ENCODE data around the gene NDST3. TPM values are rescaled to one million over a fixed set of nuclear protein-coding genes. Genes with fewer than 3 reads are reported as not detected.

NDST3 gene
- total RNA-seq, 4 donors from 2014 or later = 0.98 to 11.6 (median 4.9) TPM

GRCh38 chr4:118180776-118181175 lies 146.5 kb downstream of the NDST3 start:
- TF ChIP-seq, protein P1, sequence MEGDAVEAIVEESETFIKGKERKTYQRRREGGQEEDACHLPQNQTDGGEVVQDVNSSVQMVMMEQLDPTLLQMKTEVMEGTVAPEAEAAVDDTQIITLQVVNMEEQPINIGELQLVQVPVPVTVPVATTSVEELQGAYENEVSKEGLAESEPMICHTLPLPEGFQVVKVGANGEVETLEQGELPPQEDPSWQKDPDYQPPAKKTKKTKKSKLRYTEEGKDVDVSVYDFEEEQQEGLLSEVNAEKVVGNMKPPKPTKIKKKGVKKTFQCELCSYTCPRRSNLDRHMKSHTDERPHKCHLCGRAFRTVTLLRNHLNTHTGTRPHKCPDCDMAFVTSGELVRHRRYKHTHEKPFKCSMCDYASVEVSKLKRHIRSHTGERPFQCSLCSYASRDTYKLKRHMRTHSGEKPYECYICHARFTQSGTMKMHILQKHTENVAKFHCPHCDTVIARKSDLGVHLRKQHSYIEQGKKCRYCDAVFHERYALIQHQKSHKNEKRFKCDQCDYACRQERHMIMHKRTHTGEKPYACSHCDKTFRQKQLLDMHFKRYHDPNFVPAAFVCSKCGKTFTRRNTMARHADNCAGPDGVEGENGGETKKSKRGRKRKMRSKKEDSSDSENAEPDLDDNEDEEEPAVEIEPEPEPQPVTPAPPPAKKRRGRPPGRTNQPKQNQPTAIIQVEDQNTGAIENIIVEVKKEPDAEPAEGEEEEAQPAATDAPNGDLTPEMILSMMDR (IDR thresholded peaks at IDR 0.05) = no peak
- TF ChIP-seq POLR2A (IDR thresholded peaks at IDR 0.05) (no peak), EP300 (IDR thresholded peaks at IDR 0.05) (no peak)
- H3K36me3 ChIP-seq = no peaks in the 10 kb centered on the region
- no peaks in the 10 kb centered on the region for H3K9me3 ChIP-seq
- no peak for DNase-seq (ENCODE audit: low spot score in 2 of 2)
- H3K4me3 ChIP-seq = no peak overlapping the region
- H3K27me3 ChIP-seq = no peaks in the 10 kb centered on the region
- no peaks in the 10 kb centered on the region for H3K4me1 ChIP-seq
- 78 to 80% methylated on average over 2 of the region's 2 CpGs for WGBS, 2 donors
- no peak overlapping the region for H3K27ac ChIP-seq

GRCh38 chr4:118190903-118191302 lies 156.6 kb downstream of the NDST3 start:
- no peak overlapping the region for H3K4me3 ChIP-seq
- no peak overlapping the region for H3K27ac ChIP-seq
- no peaks in the 10 kb centered on the region for H3K36me3 ChIP-seq
- TF ChIP-seq, protein P1 (IDR thresholded peaks at IDR 0.05) = no peak
- TF ChIP-seq POLR2A (IDR thresholded peaks at IDR 0.05) = no peak
- no peak for TF ChIP-seq EP300 (IDR thresholded peaks at IDR 0.05)
- no peak for DNase-seq (ENCODE audit: low spot score in 2 of 2)
- WGBS, 2 donors = 77 to 81% methylated on average over 2 of the region's 2 CpGs
- no peaks in the 10 kb centered on the region for H3K4me1 ChIP-seq
- H3K9me3 ChIP-seq = peaks cover 0 to 6% (median 0%) of the 10 kb centered on the region in 4 donors
- H3K27me3 ChIP-seq = no peaks in the 10 kb centered on the region

DNA sequence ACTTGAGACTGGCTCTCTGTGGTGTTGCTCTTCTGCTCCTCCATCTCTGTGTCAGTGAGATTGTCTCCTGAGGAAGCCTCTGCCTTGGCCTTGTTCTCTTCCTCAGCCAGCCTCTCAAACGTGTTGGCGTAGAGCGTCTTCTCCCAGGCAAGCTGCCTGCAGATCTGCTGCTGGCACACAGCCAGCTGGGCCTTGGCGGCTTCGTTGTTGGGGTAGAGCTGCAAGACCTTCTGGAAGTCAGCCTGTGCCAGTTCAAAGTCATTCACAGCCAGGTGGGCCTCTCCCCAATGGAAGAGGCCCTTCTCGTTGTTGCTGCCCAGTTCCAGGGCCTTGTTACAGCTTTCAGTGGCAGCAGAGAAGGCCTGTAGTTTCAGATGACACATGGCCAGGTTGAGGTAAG lies 159.1 kb downstream of the NDST3 start:
- Histone ChIP-seq H3K27me3 (no peaks in the 10 kb centered on the region), H3K36me3 (no peaks in the 10 kb centered on the region), H3K9me3 (peaks cover 0 to 6% (median 0%) of the 10 kb centered on the region in 4 donors), H3K4me1 (no peaks in the 10 kb centered on the region), H3K27ac (no peak overlapping the region), H3K4me3 (no peak overlapping the region)
- TF ChIP-seq, protein P1 (IDR thresholded peaks at IDR 0.05) = no peak
- TF ChIP-seq EP300 (IDR thresholded peaks at IDR 0.05) (no peak), POLR2A (IDR thresholded peaks at IDR 0.05) (no peak)
- no peak for DNase-seq (ENCODE audit: low spot score in 2 of 2)
- WGBS, 2 donors = 85 to 91% methylated on average over 6 of the region's 6 CpGs

DNA sequence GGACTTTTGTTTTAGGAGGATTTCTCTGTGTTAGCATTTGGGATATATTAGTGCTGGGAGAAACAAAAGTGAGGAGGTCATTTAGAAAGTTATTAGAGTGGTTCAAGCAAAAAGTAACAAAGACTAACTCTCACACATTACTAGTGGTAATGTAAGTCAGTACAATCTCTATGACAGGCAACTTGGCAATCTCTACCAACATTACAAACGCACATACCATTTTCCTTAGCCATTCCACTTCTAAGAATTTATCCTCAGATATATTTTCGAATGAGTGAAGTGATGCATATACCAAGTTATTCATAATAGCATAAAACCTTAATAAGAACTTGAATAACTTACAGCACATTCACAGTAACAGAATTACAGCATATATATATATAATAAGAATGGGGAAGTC lies 172.3 kb downstream of the NDST3 start:
- DNase-seq (ENCODE audit: low spot score in 2 of 2) = no peak
- Histone ChIP-seq H3K36me3 (no peaks in the 10 kb centered on the region), H3K4me1 (no peaks in the 10 kb centered on the region), H3K27me3 (no peaks in the 10 kb centered on the region), H3K4me3 (no peak overlapping the region), H3K27ac (no peak overlapping the region), H3K9me3 (peaks cover 0 to 16% (median 2%) of the 10 kb centered on the region in 4 donors)
- 82 to 87% methylated on average over 2 of the region's 2 CpGs for WGBS, 2 donors
- TF ChIP-seq, protein P1 (IDR thresholded peaks at IDR 0.05) = no peak
- TF ChIP-seq EP300 (IDR thresholded peaks at IDR 0.05) (no peak), POLR2A (IDR thresholded peaks at IDR 0.05) (no peak)

- no peaks in the 10 kb centered on the region for H3K36me3 ChIP-seq
- H3K4me1 ChIP-seq = no peaks in the 10 kb centered on the region
- H3K27me3 ChIP-seq = no peaks in the 10 kb centered on the region
- TF ChIP-seq POLR2A (IDR thresholded peaks at IDR 0.05) (no peak), EP300 (IDR thresholded peaks at IDR 0.05) (no peak)
- TF ChIP-seq, protein P1 (IDR thresholded peaks at IDR 0.05) = no peak
- no peaks in the 10 kb centered on the region for H3K9me3 ChIP-seq
- H3K27ac ChIP-seq = no peak overlapping the region
- WGBS, 2 donors = 84 to 90% methylated on average over 3 of the region's 3 CpGs
- no peak overlapping the region for H3K4me3 ChIP-seq
- no peak for DNase-seq (ENCODE audit: low spot score in 2 of 2)
Observed at GRCh38 chr4:118213101-118213500, 178.8 kb downstream of the NDST3 start.

Measured in tibial nerve (tissue), 4 donors.